Measurements from ENCODE around the gene SOX4.

The SOX4 gene

DNA sequence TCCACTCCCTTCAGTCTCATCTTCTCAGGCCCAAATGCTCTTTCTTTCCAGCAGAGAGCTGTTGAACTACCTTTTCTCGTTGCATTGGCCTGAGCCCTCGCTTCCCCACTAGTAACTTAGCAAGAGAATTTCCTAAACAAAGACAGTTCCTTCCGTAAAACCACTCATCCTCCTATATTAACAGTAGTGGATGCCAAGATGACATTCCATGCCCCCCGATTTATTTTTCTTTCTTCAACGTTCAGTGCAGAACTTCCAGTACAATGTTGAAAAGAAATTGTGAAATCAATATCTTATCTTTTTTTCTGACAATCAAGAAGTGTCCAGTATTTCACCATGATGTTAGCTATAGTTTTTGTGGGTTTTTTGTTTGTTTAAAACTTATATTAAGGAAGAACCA is 45.8 kb downstream of the SOX4 start:
- TF ChIP-seq, protein P1, sequence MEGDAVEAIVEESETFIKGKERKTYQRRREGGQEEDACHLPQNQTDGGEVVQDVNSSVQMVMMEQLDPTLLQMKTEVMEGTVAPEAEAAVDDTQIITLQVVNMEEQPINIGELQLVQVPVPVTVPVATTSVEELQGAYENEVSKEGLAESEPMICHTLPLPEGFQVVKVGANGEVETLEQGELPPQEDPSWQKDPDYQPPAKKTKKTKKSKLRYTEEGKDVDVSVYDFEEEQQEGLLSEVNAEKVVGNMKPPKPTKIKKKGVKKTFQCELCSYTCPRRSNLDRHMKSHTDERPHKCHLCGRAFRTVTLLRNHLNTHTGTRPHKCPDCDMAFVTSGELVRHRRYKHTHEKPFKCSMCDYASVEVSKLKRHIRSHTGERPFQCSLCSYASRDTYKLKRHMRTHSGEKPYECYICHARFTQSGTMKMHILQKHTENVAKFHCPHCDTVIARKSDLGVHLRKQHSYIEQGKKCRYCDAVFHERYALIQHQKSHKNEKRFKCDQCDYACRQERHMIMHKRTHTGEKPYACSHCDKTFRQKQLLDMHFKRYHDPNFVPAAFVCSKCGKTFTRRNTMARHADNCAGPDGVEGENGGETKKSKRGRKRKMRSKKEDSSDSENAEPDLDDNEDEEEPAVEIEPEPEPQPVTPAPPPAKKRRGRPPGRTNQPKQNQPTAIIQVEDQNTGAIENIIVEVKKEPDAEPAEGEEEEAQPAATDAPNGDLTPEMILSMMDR (IDR thresholded peaks at IDR 0.05; ENCODE audit: extremely low read depth, missing control alignments) = no peak

More for the DNA sequence above, 45.8 kb downstream of the SOX4 start:
- DNase-seq (ENCODE audit: low spot score) = no peak

Data from GM20000 (cell line).